GM12865 (cell line): ENCODE results near the gene SLC4A9.

Experiments used
- DNase-seq: peaks from one replicate; pipeline ENCODE4 v3.0.0; 2010; ENCODE audit warnings: low read depth
- H3K4me3 ChIP-seq: 2 replicates; pipeline ENCODE4 v1.5.1; 2011; ENCODE audit warnings: mild to moderate bottlenecking, low read depth, low read length, control low read depth
- TF ChIP-seq, protein P1 (sequence below): IDR thresholded peaks from 2 replicates; pipeline ENCODE4 v1.5.1; 2011; ENCODE audit warnings: low read length, control low read depth, low read depth, inconsistent platforms; ENCODE audit not compliant: insufficient read depth; ENCODE audit errors: missing control alignments

SLC4A9 gene

DNA sequence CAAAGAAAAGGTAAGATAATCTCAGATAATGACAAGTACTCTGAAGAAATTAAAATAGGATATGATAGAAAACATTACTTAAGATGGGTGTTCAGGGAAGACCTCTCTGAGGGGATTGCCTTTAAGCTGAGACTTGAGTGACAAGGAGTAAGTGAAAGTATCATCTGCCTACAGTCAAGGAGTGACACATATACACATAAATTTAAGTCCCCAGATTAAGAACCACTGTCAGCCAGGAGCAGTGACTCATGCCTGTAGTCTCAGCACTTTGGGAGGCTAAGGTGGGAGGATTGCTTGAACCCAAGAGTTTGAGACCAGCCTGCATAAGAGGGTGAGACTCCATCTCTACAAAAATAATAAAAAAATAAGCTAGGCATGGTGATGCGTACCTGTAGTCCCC lies 22.0 kb downstream of the SLC4A9 start:
- DNase-seq: no peak
- no peak overlapping the region for H3K4me3 ChIP-seq
- TF ChIP-seq, protein P1, sequence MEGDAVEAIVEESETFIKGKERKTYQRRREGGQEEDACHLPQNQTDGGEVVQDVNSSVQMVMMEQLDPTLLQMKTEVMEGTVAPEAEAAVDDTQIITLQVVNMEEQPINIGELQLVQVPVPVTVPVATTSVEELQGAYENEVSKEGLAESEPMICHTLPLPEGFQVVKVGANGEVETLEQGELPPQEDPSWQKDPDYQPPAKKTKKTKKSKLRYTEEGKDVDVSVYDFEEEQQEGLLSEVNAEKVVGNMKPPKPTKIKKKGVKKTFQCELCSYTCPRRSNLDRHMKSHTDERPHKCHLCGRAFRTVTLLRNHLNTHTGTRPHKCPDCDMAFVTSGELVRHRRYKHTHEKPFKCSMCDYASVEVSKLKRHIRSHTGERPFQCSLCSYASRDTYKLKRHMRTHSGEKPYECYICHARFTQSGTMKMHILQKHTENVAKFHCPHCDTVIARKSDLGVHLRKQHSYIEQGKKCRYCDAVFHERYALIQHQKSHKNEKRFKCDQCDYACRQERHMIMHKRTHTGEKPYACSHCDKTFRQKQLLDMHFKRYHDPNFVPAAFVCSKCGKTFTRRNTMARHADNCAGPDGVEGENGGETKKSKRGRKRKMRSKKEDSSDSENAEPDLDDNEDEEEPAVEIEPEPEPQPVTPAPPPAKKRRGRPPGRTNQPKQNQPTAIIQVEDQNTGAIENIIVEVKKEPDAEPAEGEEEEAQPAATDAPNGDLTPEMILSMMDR: no peak

DNA sequence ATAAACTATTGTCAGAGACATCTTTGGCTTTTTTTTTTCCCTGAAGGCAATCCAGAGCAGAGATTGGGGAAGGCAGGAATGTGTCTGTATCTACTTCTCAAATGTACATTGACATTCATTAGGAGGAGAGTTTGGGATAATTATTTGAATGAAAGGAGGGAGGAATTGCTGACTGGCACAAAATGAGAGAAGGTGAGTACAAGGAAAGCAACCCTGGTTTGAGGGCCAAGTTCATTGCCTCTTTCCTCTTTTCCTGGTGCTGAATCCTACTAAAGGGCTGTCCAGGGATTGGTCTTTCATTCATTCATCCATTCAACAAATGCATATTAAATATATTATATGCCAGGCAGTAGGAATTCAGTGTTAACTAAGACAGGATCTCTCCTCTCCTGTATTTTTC lies 22.9 kb downstream of the SLC4A9 start:
- no peak for DNase-seq
- TF ChIP-seq, protein P1: no peak
- H3K4me3 ChIP-seq: no peak overlapping the region

DNA sequence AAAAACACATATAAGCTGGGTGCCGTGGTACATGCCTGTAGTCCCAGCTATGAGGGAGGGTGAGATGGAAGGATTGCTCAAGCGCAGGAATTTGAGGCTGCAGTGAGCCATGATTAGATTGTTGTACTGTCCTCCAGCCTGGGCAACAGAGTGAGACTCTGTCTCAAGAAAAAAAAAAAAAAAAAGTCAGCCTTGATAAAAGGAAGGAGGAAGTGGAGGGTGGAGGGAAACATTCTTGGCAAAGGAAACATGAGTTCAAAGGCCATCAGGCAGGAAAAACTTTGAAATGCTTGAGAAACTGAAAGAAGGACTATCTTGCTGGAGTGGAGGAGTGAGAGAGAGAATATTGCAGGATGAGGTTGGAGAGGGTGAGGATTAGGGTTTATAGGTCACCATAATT lies 23.3 kb downstream of the SLC4A9 start:
- TF ChIP-seq, protein P1: no peak
- no peak overlapping the region for H3K4me3 ChIP-seq
- DNase-seq: no peak

DNA sequence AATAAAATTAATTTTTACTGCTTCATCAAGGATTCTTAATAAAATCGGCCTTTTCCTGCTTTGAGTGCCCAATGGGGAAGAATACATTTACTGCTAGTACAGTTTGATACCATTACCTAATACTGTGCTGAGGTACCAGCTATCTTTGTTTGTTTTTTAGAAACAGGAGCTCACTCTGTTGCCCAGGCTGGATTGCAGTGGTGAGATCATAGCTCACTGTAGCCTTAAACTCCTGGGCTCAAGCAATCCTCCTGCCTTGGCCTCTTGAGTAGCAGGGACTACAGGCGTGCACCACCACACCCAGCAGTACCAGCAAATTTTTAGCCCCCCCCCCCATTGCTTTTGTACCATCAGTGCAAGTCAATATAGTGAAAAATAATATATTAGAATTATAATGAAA lies 28.1 kb downstream of the SLC4A9 start:
- DNase-seq: no peak
- H3K4me3 ChIP-seq: no peak overlapping the region
- TF ChIP-seq, protein P1: no peak

DNA sequence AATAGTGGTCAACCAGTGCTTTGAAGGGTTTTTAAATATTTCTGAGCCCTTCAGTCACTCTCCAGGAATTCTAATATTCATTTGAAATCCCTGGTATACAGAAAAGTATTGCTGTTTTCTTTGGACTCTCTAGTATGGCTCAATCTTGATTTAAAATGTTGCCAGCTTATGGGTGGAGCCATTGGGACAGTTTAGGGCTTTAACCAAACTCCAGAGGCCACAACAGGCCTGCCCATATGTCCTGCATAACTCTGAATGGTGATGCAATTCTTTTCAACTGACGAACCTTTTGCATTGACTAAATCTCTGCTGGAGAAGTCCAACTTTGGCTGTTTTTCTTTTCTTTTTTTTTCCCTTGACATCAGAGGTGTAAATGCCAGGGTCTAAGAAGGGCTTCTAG lies 31.3 kb downstream of the SLC4A9 start:
- no peak for DNase-seq

DNA sequence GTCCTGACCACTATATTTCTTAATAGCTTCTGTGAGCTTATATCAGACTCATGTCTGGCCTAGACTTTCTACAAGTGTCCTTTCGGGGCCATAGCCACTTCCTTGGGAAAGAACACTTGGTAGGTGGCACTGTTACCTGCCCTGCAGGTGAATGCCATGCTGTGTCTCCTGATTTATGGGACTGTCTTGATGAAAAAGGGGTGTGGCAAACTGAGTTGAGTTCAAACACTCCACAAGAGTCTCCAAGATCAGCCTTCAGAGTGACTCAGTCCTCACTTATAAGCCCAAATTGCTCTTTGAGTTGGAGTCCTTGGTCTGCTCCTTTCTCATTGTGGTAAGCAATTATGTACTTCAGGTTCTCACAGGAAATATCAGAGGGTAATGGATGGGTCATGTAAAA lies 31.7 kb downstream of the SLC4A9 start:
- DNase-seq: no peak
- TF ChIP-seq, protein P1: no peak
- no peak overlapping the region for H3K4me3 ChIP-seq

More for the DNA sequence above, 31.3 kb downstream of the SLC4A9 start:
- TF ChIP-seq, protein P1: no peak
- no peak overlapping the region for H3K4me3 ChIP-seq

DNA sequence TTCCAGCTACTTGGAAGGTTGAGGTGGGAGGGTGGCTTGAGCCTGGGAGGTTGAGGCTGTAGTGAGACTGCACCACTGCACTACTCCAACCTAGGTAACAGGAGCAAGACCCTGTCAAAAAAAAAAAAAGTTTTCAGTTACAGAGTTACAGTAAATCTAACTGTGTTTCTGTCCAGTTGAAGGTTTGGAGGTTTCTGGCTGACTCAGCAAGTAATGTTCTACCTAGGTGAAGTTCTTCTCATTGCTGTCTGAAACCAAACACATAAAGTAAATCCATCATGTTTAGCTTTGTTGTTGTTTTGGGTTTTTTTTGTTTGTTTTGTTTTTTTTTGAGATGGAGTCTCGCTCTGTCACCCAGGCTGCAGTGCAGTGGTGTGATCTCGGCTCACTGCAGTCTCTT lies 33.7 kb downstream of the SLC4A9 start:
- H3K4me3 ChIP-seq: no peak overlapping the region
- DNase-seq: no peak
- TF ChIP-seq, protein P1: no peak
